ENCODE results near the gene GRM5. TPM values are rescaled to one million over a fixed set of nuclear protein-coding genes. Genes with fewer than 3 reads are reported as not detected.

The GRM5 gene
- total RNA-seq, 1 donor from 2014 or later: 0.26 TPM

GRCh38 chr11:88807349-88807748 is 258.4 kb downstream of the GRM5 start:
- H3K27ac Mint-ChIP-seq: no peak overlapping the region
- no peaks in the 10 kb centered on the region for H3K9me3 Mint-ChIP-seq (ENCODE audit: low read depth)

GRCh38 chr11:88806410-88806809 is 259.4 kb downstream of the GRM5 start:
- DNase-seq (ENCODE audit: low spot score, unreplicated experiment): no peak
- H3K9me3 Mint-ChIP-seq (ENCODE audit: low read depth): no peaks in the 10 kb centered on the region
- no peak overlapping the region for H3K27ac Mint-ChIP-seq
- H3K27me3 Mint-ChIP-seq: no peaks in the 10 kb centered on the region
- no peaks in the 10 kb centered on the region for H3K4me1 Mint-ChIP-seq (ENCODE audit: low read depth)
- H3K36me3 Mint-ChIP-seq (ENCODE audit: insufficient read depth): no peaks in the 10 kb centered on the region
- no peak for TF ChIP-seq CTCF (IDR thresholded peaks at IDR 0.05; ENCODE audit: unreplicated experiment)
- no peak overlapping the region for H3K4me3 Mint-ChIP-seq (ENCODE audit: low read depth)

More at GRCh38 chr11:88807349-88807748, 258.4 kb downstream of the GRM5 start:
- TF ChIP-seq CTCF (IDR thresholded peaks at IDR 0.05; ENCODE audit: unreplicated experiment): no peak
- H3K36me3 Mint-ChIP-seq (ENCODE audit: insufficient read depth): no peaks in the 10 kb centered on the region
- no peak overlapping the region for H3K4me3 Mint-ChIP-seq (ENCODE audit: low read depth)
- no peaks in the 10 kb centered on the region for H3K27me3 Mint-ChIP-seq
- DNase-seq (ENCODE audit: low spot score, unreplicated experiment): no peak
- H3K4me1 Mint-ChIP-seq (ENCODE audit: low read depth): no peaks in the 10 kb centered on the region

GRCh38 chr11:88801484-88802123 is 264.2 kb downstream of the GRM5 start:
- Mint-ChIP-seq H3K27me3 (no peaks in the 10 kb centered on the region), H3K36me3 (ENCODE audit: insufficient read depth) (no peaks in the 10 kb centered on the region), H3K4me1 (ENCODE audit: low read depth) (peaks cover 1% of the 10 kb centered on the region), H3K27ac (no peak overlapping the region), H3K9me3 (ENCODE audit: low read depth) (no peaks in the 10 kb centered on the region), H3K4me3 (ENCODE audit: low read depth) (no peak overlapping the region)
- DNase-seq (ENCODE audit: low spot score, unreplicated experiment): no peak
- no peak for TF ChIP-seq CTCF (IDR thresholded peaks at IDR 0.05; ENCODE audit: unreplicated experiment)

GRCh38 chr11:88799771-88800500 is 265.8 kb downstream of the GRM5 start:
- Mint-ChIP-seq H3K27ac (no peak overlapping the region), H3K27me3 (no peaks in the 10 kb centered on the region), H3K4me1 (ENCODE audit: low read depth) (peaks cover 1% of the 10 kb centered on the region), H3K4me3 (ENCODE audit: low read depth) (no peak overlapping the region), H3K9me3 (ENCODE audit: low read depth) (no peaks in the 10 kb centered on the region), H3K36me3 (ENCODE audit: insufficient read depth) (no peaks in the 10 kb centered on the region)
- no peak for TF ChIP-seq CTCF (IDR thresholded peaks at IDR 0.05; ENCODE audit: unreplicated experiment)
- no peak for DNase-seq (ENCODE audit: low spot score, unreplicated experiment)

- Mint-ChIP-seq H3K27me3 (no peaks in the 10 kb centered on the region), H3K9me3 (ENCODE audit: low read depth) (no peaks in the 10 kb centered on the region), H3K4me3 (ENCODE audit: low read depth) (no peak overlapping the region), H3K4me1 (ENCODE audit: low read depth) (no peaks in the 10 kb centered on the region), H3K27ac (no peak overlapping the region), H3K36me3 (ENCODE audit: insufficient read depth) (no peaks in the 10 kb centered on the region)
- DNase-seq (ENCODE audit: low spot score, unreplicated experiment): no peak
- TF ChIP-seq CTCF (IDR thresholded peaks at IDR 0.05; ENCODE audit: unreplicated experiment): no peak
Measured at GRCh38 chr11:88790182-88790581, 275.6 kb downstream of the GRM5 start.

Measured in progenitor cell of endocrine pancreas (in vitro differentiated cells).